HL-60 (cell line): ENCODE results near the gene PTPRM.

ENCODE experiments used
- CTCF ChIP-seq: IDR thresholded peaks from one replicate; pipeline ENCODE4 v1.5.1; 2011; ENCODE audit warnings: low read length, control low read depth, inconsistent platforms; ENCODE audit not compliant: insufficient read depth
- TF ChIP-seq, protein P1 (sequence below): IDR thresholded peaks from 2 replicates; pipeline ENCODE4 v1.6.1; 2012; ENCODE audit warnings: low read depth; ENCODE audit not compliant: insufficient replicate concordance

- TF ChIP-seq CTCF = no peak
- TF ChIP-seq, protein P1, sequence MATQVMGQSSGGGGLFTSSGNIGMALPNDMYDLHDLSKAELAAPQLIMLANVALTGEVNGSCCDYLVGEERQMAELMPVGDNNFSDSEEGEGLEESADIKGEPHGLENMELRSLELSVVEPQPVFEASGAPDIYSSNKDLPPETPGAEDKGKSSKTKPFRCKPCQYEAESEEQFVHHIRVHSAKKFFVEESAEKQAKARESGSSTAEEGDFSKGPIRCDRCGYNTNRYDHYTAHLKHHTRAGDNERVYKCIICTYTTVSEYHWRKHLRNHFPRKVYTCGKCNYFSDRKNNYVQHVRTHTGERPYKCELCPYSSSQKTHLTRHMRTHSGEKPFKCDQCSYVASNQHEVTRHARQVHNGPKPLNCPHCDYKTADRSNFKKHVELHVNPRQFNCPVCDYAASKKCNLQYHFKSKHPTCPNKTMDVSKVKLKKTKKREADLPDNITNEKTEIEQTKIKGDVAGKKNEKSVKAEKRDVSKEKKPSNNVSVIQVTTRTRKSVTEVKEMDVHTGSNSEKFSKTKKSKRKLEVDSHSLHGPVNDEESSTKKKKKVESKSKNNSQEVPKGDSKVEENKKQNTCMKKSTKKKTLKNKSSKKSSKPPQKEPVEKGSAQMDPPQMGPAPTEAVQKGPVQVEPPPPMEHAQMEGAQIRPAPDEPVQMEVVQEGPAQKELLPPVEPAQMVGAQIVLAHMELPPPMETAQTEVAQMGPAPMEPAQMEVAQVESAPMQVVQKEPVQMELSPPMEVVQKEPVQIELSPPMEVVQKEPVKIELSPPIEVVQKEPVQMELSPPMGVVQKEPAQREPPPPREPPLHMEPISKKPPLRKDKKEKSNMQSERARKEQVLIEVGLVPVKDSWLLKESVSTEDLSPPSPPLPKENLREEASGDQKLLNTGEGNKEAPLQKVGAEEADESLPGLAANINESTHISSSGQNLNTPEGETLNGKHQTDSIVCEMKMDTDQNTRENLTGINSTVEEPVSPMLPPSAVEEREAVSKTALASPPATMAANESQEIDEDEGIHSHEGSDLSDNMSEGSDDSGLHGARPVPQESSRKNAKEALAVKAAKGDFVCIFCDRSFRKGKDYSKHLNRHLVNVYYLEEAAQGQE = no peak
These were observed 781.1 kb downstream of the PTPRM start for GRCh38 chr18:8348051-8348720.
